HL-60 (cell line): Measurements from ENCODE around the gene ZNF670.

Experiments
- POLR2AphosphoS5 ChIP-seq: IDR thresholded peaks from 2 replicates; pipeline ENCODE4 v1.6.1; 2012; ENCODE audit warnings: low read depth
- TF ChIP-seq, protein P1 (sequence below): IDR thresholded peaks from one replicate; pipeline ENCODE4 v1.5.1; 2011; ENCODE audit warnings: low read length, control low read depth, inconsistent platforms; ENCODE audit not compliant: insufficient read depth

DNA sequence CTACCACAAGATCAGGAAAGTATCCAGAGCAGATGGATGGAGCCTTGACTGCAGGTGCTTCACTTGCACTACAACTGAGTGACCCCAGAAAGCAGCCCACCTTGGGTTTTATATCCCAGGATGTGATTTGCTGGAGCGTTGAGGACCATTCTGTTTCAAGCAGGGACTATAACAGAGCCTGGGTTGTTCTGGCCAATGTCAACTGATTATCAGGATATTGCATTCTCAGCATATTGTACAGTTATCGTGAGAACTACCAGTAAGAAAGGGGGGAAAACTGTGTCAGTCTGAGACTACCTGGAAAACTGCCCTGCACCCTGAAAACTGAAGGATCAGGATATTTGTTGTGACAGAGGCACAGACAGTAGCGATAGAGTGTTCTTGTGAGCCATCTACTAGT, 17.5 kb upstream of the ZNF670 start:
- TF ChIP-seq, protein P1, sequence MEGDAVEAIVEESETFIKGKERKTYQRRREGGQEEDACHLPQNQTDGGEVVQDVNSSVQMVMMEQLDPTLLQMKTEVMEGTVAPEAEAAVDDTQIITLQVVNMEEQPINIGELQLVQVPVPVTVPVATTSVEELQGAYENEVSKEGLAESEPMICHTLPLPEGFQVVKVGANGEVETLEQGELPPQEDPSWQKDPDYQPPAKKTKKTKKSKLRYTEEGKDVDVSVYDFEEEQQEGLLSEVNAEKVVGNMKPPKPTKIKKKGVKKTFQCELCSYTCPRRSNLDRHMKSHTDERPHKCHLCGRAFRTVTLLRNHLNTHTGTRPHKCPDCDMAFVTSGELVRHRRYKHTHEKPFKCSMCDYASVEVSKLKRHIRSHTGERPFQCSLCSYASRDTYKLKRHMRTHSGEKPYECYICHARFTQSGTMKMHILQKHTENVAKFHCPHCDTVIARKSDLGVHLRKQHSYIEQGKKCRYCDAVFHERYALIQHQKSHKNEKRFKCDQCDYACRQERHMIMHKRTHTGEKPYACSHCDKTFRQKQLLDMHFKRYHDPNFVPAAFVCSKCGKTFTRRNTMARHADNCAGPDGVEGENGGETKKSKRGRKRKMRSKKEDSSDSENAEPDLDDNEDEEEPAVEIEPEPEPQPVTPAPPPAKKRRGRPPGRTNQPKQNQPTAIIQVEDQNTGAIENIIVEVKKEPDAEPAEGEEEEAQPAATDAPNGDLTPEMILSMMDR = no peak
- no peak for TF ChIP-seq POLR2AphosphoS5
